B cell (primary cell): Measurements from ENCODE around the gene KLF3.

ENCODE experiments used
- EZH2 ChIP-seq: IDR thresholded peaks from 2 replicates; pipeline ENCODE4 v1.6.1; 2012; ENCODE audit warnings: borderline replicate concordance, low read depth, mild to moderate bottlenecking, moderate library complexity, low read length; ENCODE audit not compliant: insufficient read depth, poor library complexity, severe bottlenecking
- TF ChIP-seq, protein P1 (sequence below): fragments of 200-600 bp; IDR thresholded peaks from one replicate; pipeline ENCODE4 v1.8.0; 2022; ENCODE audit warnings: antibody characterized with exemption, mild to moderate bottlenecking

DNA sequence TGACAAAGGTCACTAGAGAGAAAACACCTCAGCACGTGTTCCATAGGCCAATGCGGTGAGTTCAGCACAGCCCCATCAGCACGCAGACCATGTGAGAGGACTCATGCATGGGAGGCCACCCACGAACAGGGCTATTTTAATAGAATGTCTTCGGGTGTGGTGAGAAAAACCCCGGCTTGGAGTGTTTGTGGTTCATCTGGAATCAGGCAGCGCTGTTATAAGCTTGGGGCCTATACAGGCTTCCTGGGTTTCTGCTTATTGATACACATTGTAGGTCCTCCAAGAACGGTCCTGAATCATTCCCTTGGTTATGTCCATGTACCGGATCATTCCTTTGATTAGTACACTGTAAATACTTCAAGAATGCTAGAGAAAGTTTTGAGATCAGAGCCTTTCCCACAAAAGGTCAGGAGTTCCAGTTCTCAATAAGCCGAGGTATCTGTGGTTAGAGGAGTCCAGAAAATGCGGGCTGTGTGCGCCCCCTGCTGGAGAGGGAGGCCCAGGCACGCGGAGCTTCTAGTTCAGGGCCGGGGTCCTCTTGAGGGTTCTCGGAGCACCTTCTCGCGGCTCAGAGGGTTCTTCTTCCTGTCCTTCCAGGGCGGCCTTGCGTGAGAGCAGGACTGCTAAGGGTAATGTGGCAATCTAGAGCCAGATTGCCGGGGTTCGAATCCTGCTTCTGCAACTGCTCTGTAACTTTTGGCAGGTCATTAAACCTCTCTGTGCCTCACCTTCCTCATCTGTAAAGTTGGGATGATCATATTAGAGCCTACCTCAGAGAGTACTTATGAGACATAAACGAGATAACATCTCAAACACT is 67.0 kb downstream of the KLF3 start:
- TF ChIP-seq, protein P1, sequence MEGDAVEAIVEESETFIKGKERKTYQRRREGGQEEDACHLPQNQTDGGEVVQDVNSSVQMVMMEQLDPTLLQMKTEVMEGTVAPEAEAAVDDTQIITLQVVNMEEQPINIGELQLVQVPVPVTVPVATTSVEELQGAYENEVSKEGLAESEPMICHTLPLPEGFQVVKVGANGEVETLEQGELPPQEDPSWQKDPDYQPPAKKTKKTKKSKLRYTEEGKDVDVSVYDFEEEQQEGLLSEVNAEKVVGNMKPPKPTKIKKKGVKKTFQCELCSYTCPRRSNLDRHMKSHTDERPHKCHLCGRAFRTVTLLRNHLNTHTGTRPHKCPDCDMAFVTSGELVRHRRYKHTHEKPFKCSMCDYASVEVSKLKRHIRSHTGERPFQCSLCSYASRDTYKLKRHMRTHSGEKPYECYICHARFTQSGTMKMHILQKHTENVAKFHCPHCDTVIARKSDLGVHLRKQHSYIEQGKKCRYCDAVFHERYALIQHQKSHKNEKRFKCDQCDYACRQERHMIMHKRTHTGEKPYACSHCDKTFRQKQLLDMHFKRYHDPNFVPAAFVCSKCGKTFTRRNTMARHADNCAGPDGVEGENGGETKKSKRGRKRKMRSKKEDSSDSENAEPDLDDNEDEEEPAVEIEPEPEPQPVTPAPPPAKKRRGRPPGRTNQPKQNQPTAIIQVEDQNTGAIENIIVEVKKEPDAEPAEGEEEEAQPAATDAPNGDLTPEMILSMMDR = peak; percentile 92
- TF ChIP-seq EZH2 = no peak
